NCI-H510A (cell line): ENCODE data around the gene ELL2.
"Not testable (repeated sequence)": the region's sequence is repeated elsewhere in the genome, so short reads cannot be mapped to it uniquely, and the experiment has no call there.

ENCODE experiments used
- DNase-seq: peaks from one replicate; lab custom pipeline; 2025; lab: John Stamatoyannopoulos, UW

Gene ELL2

DNA sequence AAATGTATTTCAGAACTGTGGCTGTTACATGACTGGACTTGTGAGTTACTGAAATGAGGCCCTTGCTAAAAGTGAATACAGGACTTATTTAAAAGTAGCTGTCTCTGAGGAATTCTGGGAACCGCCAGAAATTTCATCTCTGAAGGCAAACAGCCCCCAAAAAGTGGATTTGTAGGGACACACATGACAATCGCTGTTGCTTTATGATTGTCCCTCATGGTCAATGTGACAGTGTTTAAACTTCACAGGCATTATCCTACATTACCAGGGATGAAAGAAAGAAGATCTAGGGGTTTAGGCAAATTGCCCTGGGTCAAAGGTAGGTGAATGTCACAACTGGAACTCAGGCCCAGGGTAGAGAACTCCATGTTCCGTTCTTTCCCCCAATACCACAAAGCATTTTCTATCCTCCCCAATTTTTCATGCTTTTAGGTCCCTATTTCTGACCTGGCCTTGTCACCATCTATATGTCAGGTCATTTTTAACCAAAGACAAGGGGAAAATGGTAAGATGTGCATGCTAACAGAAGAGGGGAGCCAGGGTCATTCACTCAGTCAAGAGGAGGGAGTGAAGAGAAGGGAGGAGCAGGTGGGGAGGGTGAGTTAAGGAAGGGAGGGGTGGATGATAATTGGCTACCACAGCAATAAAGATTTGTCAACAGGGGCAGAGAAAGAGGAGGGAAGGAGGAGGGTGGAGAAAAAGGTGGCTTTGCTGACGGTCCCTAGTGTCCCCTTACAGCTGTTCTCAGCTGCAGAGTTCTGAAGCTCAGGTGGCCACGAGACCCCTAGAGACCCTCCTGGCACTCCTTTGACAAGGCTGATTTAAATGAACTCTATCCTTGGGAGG, 81.3 kb downstream of the ELL2 start:
- DNase-seq = no peak

DNA sequence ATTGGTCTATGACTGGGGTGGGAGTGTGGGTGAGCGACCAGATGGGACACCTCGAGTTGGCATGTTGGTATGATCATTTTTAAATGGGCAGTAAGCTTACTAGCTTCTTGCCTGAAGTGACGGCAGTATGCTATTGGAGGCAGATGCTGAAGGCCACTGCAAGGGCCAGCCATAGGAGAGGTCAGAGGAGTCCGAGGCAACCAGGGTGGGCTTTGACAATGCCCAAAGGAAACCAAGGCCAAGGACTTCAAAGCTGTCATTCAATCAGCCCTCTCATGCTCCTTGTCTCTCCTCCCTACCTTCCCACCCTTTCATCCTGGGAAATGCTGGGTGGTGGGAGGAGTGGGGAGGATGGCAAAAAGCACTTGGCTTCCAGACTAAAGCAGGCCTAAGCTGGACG, 82.0 kb downstream of the ELL2 start:
- DNase-seq = no peak

DNA sequence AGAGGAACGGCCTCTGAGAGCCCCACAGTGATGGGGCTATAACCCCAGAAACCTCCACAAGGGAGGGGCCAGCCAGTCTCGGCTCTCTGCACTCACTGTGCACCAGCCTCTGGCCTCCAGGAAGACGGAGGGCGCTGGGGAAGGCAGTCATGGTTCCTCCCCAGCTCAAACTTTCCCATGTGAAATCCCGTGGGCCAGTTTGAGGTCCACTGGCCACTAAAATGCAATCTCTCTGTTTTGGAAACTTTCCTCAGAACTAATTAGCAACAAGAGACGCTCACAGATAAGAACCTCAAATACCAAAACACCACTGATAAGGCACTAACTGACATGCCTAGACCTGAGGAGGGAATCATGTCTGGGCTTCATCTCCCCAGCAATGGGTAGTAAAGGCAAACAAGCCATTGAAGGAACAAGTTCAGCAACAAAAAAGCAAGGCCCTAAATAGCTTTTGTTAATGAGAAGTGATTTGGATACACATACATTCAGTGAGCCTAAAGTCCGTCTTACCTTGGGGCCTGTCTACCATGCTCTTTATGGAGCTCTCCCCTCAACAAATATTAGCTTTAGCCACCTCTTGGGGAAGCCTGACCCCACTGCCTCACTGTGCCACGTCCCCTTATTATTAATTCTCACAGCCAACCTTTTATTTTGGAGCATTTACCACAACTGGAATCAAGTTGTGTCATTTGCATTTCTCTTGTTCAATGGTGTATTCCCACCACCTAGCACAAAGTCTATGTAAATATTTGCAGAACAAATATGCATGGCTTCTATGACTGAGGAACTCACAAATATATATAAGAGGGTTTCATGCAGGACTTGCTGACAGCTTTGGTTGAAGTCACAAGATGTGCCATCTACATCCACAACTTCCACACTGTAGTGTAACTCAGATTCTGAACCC, 83.0 kb downstream of the ELL2 start:
- DNase-seq = no peak

DNA sequence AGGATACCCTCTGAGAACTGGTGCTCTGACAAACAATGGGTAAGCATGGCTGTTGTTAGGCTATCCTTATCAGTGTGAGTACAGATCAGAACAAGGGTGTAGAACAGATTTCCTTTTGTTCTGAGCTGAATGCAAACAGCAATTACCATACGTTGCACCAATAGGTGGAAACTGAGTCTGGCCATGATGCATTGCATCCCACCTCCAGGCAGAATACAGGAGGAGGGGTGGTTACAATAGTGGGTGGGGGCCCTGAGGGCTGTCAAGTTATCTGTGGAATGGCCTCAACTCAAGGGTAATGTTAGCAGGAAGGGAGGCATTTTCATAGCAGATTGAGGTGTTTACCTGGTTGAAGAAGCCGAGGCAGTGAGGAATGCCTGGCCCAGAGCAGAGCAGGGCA, 84.9 kb downstream of the ELL2 start:
- no peak for DNase-seq

DNA sequence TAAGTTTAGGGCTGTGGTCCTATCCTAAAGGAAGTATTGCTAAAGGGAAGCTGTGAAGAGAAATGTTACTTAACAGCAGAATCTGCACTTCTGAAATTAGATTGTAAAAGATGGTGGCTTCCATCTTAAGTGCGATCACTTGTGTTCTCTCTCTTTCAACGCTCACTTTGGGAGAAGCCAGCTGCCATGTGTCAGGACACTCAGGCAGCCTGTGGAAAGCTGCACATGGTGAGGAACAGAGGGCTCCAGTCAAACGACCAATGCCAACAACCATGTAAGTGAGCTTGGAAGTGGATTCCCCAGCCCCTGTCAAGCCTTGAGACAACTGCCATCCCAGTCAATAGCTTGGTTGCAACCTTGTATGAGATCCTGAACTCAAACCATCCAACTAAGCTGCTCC, 87.4 kb downstream of the ELL2 start:
- DNase-seq = no peak

DNA sequence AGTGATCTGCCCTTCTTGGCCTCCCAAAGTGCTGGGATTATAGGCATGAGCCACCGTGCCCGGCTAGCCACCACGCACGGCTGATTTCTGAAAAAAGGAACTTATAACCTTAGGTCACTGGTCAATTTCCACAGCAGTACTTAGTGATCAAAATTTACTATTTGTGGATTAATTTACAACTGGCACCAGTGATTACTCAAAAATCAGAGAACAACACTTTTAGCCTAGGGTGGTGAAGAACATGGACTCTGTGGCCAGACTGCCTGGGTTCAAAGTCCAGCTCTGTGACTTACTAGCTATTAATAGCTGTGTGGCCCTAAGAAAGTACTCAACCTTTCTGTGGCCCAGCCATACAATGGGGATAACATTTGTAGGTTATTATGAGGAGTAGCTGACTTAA, 88.3 kb downstream of the ELL2 start:
- DNase-seq = no peak

DNA sequence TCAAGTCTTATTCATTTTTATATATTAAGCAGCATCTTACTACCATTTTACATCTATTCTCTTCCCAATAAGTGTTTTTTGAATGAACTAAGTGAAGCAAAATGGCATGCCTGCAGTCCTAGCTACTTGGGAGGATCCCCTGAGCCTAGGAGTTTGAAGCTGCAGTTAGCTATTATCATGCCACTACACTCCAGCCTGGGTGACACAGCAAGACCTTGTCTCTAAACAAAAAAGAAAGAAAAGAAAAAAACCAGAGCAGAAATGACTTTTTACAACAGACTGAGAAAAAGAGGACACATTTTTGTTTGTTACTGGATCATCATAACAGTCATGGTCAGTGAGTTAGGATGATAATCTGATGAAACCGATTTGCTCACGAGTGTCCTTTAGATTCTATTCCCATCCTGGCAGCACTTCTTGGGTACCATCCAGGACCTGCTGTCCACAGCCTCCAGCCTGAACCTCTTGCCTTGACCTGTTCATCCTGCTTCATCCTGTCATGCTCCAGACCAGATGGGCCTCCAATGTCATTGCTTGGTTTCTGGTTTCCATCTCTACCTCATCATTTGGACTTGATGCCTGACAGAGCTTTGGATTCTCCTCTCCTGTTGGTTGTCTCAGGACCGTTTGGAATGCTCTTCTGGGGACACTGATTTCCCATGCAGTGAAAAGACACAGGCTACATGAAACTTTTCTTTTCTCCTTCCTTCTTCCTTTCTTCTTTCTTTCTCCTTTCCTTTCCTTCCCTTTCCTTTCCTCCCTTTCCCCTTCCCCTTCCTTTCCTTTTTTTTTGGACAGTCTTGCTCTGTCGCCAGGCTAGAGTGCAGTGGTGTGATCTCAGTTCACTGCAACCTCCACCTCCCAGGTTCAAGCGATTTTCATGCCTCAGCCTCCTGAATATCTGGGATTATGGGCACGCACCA, 89.0 kb downstream of the ELL2 start:
- no peak for DNase-seq

DNA sequence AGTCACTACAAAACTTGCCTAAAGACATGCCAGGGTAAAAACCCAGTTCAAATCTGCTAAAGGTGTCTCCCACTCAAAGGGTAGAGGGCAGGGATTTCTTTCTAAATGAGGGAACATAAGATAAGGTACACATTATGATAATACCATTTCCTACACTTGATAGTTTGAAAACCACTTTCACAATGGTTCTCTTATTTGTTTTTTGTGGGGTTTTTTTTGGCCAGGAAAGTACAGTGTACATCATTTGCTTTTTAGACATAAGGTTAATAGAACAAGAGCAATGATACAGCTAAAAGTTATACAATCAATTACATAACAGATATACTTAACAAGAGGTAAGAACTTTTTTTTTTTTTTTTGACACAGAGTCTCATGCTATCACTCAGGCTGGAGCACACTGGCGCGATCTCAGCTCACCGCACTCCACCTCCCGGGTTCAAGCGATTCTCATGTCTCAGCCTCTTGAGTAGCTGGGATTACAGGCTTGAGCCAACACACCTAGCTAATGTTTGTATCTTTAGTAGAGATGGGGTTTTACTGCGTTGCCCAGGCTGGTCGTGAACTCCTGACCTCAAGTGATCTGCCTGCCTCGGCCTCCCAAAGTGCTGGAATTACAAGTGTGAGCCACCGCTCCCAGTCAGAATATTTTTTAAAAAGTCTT, 90.4 kb downstream of the ELL2 start:
- no peak for DNase-seq

DNA sequence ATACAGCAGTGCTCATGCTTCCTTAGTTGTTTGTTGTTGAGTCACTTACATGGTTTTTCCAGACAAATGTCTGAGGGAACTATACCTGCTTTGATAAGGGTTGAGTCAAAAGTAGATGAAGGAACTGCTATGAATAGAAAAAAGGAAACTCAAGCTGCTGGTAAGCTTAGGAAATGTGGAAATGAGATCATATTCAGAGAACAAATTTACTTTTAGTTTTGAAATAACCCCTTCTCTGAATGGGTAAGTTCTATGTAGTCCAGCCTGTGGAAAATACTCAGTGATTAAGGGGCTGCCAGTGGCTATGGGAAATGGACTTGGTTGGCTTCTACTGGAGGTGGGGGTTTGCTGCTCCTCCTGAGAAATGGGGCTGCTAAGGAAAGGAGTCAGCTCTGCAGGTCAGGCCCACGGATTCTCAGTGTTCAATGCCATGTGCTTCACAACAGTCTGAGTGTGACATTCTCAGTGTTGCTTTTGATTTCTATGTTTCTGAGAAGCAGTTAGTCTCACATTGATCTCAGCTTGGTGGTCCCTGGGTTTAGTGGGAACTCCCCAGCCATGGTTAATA, 91.5 kb downstream of the ELL2 start:
- DNase-seq = no peak

DNA sequence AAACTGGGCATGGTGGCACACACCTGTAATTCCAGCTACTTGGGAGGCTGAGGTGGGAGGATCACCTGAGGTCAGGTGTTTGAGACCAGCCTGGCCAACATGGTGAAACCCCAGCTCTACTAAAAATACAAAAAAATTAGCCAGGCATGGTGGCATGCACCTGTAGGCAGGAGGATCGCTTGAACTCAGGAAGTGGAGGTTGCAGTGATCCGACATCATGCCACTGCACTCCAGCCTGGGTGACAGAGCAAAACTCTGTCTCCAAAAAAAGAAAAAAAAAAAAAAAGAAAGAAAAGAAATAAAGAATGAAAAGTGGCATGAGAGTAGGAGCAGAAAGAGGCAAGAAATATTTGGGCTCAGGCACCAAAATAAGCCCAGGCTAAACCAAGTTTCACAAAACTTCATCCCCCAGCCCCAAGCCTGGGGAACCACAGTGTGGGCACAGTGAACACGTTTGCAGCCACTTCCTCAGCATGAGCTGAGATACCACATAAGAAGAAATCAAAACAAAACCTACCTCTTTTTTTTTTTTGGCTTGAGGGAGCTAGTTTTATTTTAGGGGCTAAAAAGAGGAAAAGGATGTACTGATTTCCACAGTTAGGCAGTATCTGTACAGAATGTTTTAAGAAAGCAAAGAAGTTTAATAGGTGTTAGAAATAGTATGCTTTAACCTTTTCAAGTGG, 92.3 kb downstream of the ELL2 start:
- DNase-seq = not testable (repeated sequence)

DNA sequence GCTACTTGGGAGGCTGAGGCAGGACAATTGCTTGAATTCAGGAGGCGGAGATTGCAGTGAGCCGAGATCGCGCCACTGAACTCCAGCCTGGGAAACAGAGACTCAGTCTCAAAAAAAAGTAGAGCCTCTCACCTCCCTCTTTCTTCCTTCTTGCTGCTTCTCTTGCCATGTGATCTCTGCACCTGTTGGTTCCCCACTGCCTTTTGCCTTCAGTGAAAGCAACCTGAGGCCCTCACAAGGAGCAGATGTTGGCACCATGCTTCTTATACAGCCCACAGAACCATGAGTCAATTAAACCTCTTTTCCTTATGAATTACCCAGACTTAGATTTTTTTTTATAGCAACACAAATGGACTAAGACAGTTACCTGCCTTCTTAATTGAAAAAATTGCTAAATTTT, 93.5 kb downstream of the ELL2 start:
- DNase-seq = no peak

DNA sequence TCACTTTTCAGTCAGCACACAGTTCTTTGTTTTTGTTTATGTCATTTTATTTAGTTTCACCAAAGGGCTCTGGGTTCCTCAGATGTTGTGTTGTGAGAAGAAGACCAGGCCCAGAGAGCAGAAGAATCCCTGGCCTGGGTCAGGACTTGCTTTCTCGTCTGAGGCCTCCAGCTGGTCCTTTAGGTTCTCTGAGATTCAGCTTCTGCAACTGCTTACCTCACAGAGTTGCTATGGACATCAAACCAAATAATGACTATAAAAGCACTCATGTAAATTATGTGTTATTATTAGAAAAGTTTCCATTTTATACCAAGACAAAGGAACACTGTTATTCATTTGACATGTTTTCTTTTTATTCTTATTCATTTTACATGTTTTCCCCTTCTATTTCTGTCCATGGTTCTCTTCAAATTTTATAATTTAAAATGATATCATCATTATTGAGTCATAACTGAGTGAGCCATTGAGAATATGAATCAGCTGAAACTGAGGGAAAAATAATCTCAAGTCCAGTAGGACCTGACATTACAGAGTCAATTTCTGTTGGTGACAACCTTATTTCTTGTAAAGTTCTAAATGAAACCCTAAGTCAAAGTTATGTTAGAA, 95.1 kb downstream of the ELL2 start:
- no peak for DNase-seq

DNA sequence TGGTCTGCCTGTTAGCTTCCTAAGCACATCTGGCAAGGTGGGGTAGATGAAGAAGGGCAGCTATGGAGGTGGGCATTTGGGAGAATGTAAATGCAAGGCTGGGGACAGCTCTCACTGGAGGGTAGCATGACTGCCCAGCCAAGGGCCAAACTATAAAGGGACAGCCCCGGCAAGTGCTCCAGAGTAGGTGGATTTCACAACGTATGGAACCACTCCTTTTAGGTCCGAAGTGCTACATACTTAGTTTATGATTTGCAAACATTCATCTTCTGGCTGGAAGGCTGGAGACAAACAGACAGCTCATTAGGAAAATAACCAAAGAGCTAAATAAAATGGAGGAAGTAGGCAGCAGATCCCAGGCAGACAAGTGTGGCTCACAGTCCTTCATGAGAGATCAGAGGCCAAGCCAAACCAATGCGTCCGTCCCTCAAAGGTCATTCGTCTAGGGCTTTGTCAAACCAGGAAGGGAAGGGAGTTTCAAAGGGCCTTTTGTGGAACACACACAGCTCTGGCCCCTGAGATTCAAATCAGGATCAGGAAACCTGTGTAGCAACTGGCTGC, 96.6 kb downstream of the ELL2 start:
- DNase-seq = no peak

DNA sequence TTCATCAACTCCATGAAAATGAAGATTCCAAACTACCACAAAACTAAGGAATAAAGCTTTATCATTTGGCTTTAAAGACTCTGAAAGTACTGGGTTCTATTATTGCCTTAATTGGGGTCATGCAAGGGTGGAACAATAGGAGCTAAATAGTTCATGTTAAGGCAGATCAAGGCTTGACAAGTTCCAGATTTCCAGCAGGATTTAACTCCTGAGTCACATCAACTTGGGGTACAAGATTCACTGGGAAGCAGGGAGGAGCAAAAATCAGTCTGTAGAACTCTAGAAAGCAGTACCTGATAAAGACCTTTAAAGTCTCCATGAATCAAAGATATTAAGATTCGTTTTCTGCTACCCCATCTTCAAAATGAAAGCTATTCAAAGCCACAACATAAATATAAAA, 97.2 kb downstream of the ELL2 start:
- no peak for DNase-seq

DNA sequence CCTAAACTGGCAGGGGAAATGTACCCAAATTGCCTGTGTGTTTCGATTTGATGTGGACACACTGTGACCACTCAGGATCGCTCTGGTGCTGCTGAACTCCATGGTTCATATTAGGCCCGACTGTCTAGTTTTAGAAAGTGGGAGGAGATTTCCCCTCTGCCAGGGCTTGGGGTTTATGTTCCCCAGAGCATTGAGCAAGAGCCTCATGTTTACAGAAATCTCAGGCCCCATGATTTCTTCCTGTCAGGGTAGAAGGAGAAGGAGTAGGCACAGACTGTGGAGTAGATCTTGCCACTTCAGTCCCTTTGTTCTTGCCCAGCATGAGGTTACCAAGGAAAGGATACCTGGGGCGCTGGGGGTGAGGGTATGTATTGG, 98.3 kb downstream of the ELL2 start:
- DNase-seq = no peak

DNA sequence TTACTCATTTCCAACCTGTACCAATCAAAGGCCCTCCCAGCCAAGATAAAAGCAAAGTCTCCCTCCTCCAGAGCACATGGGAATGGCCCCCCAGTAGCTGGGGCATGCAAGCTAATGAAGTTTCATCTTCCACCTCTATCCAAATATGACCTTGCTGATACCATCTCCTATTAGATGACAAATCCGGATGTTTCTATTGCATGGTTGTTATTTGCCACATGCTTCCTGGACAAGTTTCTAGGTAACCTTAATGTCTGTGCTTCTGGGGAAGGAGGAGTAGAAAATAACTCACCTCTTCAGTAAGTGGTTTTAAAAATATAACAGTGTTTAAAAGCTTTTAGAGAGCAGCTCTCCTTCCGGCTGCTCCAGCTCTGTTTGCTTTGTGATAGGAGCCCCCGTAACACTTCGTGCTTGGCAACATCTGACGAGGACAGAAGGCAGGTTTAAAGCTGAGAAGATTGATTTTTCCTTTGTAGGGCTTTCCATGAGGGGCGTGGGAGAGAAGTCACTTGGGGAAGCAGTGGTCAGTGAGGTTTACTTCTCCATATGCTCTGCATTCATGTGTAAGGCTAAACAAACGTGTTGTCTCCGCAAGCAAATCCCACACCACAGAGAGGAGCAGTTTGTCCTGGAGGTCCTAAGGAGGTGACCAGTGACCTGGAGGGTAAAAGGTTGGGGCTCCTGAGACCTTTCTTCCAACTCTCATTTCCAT, 98.8 kb downstream of the ELL2 start:
- no peak for DNase-seq

DNA sequence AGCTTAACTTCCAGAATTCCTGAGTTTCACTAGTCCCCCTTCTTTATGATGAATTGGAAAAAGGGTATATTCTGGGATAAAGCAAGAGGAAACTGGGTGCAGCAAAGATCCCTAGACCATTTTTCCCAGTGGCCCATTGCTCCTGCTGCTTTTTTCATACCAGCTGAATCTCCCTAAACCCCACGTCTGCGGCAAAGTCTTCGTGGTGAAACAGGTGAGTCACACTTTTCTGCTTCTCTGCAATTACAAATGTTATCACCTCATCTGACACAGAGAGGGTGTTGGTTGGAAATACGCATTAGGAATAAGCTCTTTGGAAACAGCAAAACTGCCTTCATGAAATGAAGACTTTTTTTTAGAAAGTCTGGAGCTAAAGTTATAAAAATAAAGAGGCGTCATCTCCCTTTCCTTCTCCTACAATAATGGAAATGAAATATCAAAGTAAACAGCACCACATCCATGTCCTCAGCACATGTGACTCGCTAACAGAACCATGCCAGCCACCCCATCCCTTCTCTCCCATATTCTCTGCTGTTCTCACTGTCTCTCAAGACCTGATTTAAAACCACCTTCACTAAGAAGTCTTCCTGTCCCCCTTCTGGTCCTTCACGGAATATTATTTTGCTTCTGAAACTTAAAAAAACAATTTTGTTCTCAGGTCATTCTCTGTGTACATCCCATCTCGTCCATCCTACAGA, 99.6 kb downstream of the ELL2 start:
- DNase-seq = no peak

DNA sequence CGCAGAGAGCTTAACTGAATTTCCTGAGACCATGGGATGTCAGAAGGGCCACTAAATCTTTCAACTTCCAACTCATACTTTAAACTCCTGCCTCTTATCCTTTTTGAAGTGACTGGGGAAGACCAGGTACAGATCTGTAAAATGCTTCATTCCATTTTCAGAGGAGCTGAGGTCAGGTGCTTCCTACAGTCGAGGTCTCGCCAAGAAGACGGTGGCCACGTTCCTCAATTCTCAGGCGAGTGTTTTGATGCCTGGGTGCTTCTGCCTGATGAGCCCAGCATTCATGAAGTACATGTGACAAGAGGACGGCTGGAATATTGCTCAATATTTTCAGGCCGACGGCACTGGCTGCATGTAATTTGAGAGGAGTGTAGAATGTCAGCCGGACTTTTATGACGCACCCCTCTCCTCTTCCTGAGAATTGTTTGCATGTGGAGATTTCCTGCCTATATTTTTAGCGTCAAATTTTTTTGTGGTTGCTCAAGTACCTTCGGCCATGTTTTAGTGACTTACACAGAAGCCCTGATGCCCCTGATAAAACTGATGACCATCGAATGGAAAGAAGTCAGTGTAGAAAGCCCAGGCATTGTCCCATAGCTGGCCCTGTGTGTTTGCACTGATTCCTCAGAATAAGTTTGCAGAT, 100.3 kb downstream of the ELL2 start:
- peak; percentile 73 for DNase-seq
